Right atrium auricular region (tissue), 2 donors: Measurements from ENCODE around the gene KLF16. TPM values are rescaled to one million over a fixed set of nuclear protein-coding genes. Genes with fewer than 3 reads are reported as not detected.
A peak's percentile ranks its signal among the peaks of the same experiment; 100 is the strongest.
"Not testable (repeated sequence)": the region's sequence is repeated elsewhere in the genome, so short reads cannot be mapped to it uniquely, and the experiment has no call there.

Source experiments
- DNase-seq: peaks from one replicate; pipeline ENCODE4 v3.0.0-alpha.2; 2019; ENCODE audit warnings: low spot score
- H3K27ac ChIP-seq, 2 donors: fragments of 200-600 bp; sonication (generic); 1 replicate in 1 of 2; 2 replicates in 1 of 2; pipeline ENCODE4 v1.5.1; 2016 to 2019
- H3K27me3 ChIP-seq, 2 donors: fragments of 200-600 bp; sonication (generic); one replicate each; pipeline versions ENCODE4 v1.5.1 to v1.6.0; 2017 to 2019
- H3K36me3 ChIP-seq: fragments of 200-600 bp; sonication (generic); one replicate; pipeline ENCODE4 v1.5.1; 2016
- H3K4me1 ChIP-seq, 2 donors: fragments of 200-600 bp; sonication (generic); one replicate each; pipeline versions ENCODE4 v1.5.1 to v1.6.0; 2017 to 2019
- H3K4me3 ChIP-seq, 2 donors: fragments of 200-600 bp; sonication (generic); 1 replicate in 1 of 2; 2 replicates in 1 of 2; pipeline ENCODE4 v1.5.1; 2017 to 2019; ENCODE audit warnings: mild to moderate bottlenecking in 1 of 2, moderate library complexity in 1 of 2
- H3K9me3 ChIP-seq, 2 donors: fragments of 200-600 bp; sonication (generic); one replicate each; pipeline ENCODE4 v1.5.1; 2019
- total RNA-seq, 2 donors: library from RNA; depleted of rRNA; stranded (reverse); fragments of >200 nt; gene quantifications; one replicate each; pipeline ENCODE4 v1.1.0, GENCODE V29; 2016
- TF ChIP-seq, protein P1 (sequence below), 2 donors: fragments of 200-600 bp; sonication (generic); IDR thresholded peaks; one replicate each; pipeline ENCODE4 v1.5.1; 2019; ENCODE audit warnings: antibody characterized with exemption in 2 of 2

KLF16 gene
- total RNA-seq, 2 donors from 2014 or later, result 4.4 to 5.6 TPM

GRCh38 chr19:1888385-1888784, 25.0 kb upstream of the KLF16 start:
- no peak for DNase-seq
- H3K36me3 ChIP-seq, result no peaks in the 10 kb centered on the region
- TF ChIP-seq, protein P1, sequence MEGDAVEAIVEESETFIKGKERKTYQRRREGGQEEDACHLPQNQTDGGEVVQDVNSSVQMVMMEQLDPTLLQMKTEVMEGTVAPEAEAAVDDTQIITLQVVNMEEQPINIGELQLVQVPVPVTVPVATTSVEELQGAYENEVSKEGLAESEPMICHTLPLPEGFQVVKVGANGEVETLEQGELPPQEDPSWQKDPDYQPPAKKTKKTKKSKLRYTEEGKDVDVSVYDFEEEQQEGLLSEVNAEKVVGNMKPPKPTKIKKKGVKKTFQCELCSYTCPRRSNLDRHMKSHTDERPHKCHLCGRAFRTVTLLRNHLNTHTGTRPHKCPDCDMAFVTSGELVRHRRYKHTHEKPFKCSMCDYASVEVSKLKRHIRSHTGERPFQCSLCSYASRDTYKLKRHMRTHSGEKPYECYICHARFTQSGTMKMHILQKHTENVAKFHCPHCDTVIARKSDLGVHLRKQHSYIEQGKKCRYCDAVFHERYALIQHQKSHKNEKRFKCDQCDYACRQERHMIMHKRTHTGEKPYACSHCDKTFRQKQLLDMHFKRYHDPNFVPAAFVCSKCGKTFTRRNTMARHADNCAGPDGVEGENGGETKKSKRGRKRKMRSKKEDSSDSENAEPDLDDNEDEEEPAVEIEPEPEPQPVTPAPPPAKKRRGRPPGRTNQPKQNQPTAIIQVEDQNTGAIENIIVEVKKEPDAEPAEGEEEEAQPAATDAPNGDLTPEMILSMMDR (IDR thresholded peaks at IDR 0.05), result no peak
- no peaks in the 10 kb centered on the region for H3K9me3 ChIP-seq
- no peaks in the 10 kb centered on the region for H3K27me3 ChIP-seq
- no peak overlapping the region for H3K4me3 ChIP-seq
- no peak overlapping the region for H3K27ac ChIP-seq
- peaks cover 0 to 30% of the 10 kb centered on the region in 2 donors for H3K4me1 ChIP-seq

GRCh38 chr19:1886360-1886759, 23.0 kb upstream of the KLF16 start:
- H3K27me3 ChIP-seq, H3K9me3 ChIP-seq, H3K36me3 ChIP-seq, H3K27ac ChIP-seq, DNase-seq, H3K4me3 ChIP-seq: not testable (repeated sequence)
- H3K4me1 ChIP-seq, result peaks cover 0 to 50% of the 10 kb centered on the region in 2 donors

DNA sequence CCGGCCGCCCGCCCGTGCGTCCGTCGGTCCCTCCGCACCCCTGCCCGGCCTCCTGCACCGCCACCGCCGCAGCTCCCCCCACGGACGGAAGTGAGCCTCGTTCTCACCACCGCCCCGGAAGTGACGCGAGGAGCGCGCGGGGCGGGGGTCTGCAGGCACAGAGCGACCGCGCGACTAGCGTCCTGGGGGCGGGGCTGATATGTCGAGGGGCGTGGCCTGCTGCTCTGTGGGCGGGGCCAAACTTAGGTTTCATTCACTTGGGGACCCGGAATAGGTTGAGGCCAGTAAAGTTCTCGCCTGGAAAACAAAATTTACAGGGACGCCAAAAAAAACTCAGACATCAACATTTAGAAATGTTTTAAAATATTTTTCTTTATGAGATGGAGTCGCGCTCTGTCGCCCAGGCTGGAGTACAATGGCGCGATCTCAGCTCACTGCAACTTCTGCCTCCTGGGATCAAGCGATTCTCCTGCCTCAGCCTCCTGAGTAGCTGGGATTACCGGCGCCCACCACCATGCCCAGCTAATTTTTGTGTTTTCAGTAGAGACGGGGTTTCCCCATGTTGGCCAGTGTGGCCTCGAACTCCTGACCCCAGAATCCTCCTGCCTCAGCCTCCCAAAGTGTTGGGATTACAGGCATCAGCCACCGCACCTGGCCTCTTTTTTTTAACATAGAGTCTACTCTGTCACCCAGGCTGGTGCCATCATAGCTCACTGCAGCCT, 22.2 kb upstream of the KLF16 start, which contains the start of gene ABHD17A:
TSS of gene ABHD17A (minus strand) at position 99 of the 722 bp plus-strand sequence. CDS start 3,930 bp downstream, outside the sequence.
- peak within 1 kb of the TSS; percentile 83 to 90 for H3K27ac ChIP-seq
- not testable (repeated sequence) for H3K27me3 ChIP-seq, H3K36me3 ChIP-seq, H3K9me3 ChIP-seq
- H3K4me3 ChIP-seq, result peak within 1 kb of the TSS; percentile 92 to 94
- peak; percentile 96 for DNase-seq
- H3K4me1 ChIP-seq, result peaks cover 0 to 58% of the 10 kb centered on the region in 2 donors

GRCh38 chr19:1884719-1885334, 21.4 kb upstream of the KLF16 start:
- peaks cover 0 to 65% of the 10 kb centered on the region in 2 donors for H3K4me1 ChIP-seq

GRCh38 chr19:1884291-1884718, 20.9 kb upstream of the KLF16 start:
- H3K36me3 ChIP-seq, result peaks cover 5% of the 10 kb centered on the region
- no peaks in the 10 kb centered on the region for H3K27me3 ChIP-seq
- TF ChIP-seq, protein P1 (IDR thresholded peaks at IDR 0.05), result no peak
- peak overlapping the region; percentile 83 to 90 for H3K27ac ChIP-seq
- peak overlapping the region; percentile 92 to 94 for H3K4me3 ChIP-seq
- no peaks in the 10 kb centered on the region for H3K9me3 ChIP-seq
- H3K4me1 ChIP-seq, result peaks cover 0 to 66% of the 10 kb centered on the region in 2 donors
- DNase-seq, result no peak

More at GRCh38 chr19:1884719-1885334, 21.4 kb upstream of the KLF16 start:
- Histone ChIP-seq H3K4me3 (peak overlapping the region; percentile 92 to 94), H3K27me3 (no peaks in the 10 kb centered on the region), H3K27ac (peak overlapping the region; percentile 83 to 90), H3K36me3 (peaks cover 5% of the 10 kb centered on the region), H3K9me3 (no peaks in the 10 kb centered on the region)
- TF ChIP-seq, protein P1 (IDR thresholded peaks at IDR 0.05), result no peak
- DNase-seq, result no peak

- Histone ChIP-seq H3K4me1 (peaks cover 0 to 66% of the 10 kb centered on the region in 2 donors), H3K27me3 (no peaks in the 10 kb centered on the region), H3K27ac (peak overlapping the region; percentile 83 to 90), H3K9me3 (no peaks in the 10 kb centered on the region), H3K4me3 (peak overlapping the region; percentile 92 to 94), H3K36me3 (peaks cover 5% of the 10 kb centered on the region)
- no peak for DNase-seq
- TF ChIP-seq, protein P1 (IDR thresholded peaks at IDR 0.05), result no peak
These were observed 20.4 kb upstream of the KLF16 start for GRCh38 chr19:1883784-1884183.
